ENCODE measurements around the gene MMP25.

- TF ChIP-seq EP300 (IDR thresholded peaks at IDR 0.05; ENCODE audit: borderline replicate concordance) (no peak), NFIC (IDR thresholded peaks at IDR 0.05) (no peak), TAF1 (IDR thresholded peaks at IDR 0.05; ENCODE audit: low read depth) (no peak), ZBTB7A (IDR thresholded peaks at IDR 0.05; ENCODE audit: low read depth) (no peak), EGR1 (IDR thresholded peaks at IDR 0.05) (no peak), MAX (IDR thresholded peaks at IDR 0.05) (no peak), YY1 (IDR thresholded peaks at IDR 0.05; ENCODE audit: low read depth) (no peak)
- TF ChIP-seq, protein P1, sequence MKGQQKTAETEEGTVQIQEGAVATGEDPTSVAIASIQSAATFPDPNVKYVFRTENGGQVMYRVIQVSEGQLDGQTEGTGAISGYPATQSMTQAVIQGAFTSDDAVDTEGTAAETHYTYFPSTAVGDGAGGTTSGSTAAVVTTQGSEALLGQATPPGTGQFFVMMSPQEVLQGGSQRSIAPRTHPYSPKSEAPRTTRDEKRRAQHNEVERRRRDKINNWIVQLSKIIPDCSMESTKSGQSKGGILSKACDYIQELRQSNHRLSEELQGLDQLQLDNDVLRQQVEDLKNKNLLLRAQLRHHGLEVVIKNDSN (IDR thresholded peaks at IDR 0.05): no peak
These were observed 4.6 kb downstream of the MMP25 start for GRCh38 chr16:3051009-3051408.
